ENCODE results near the gene ADH5.
A peak's percentile ranks its signal among the peaks of the same experiment; 100 is the strongest.
"Not testable (repeated sequence)": the region's sequence is repeated elsewhere in the genome, so short reads cannot be mapped to it uniquely, and the experiment has no call there.

Gene ADH5

GRCh38 chr4:99120501-99120900, 31.9 kb upstream of the ADH5 start:
- TF ChIP-seq CTCF (conservative IDR thresholded peaks at IDR 0.05), result no peak
- TF ChIP-seq ZFX (IDR thresholded peaks at IDR 0.05), result no peak
- H3K27ac ChIP-seq, result no peak overlapping the region

GRCh38 chr4:99117876-99118693, 29.5 kb upstream of the ADH5 start:
- H3K27ac ChIP-seq, result no peak overlapping the region
- TF ChIP-seq CTCF (conservative IDR thresholded peaks at IDR 0.05) (peak; percentile 59), ZFX (IDR thresholded peaks at IDR 0.05) (no peak)

DNA sequence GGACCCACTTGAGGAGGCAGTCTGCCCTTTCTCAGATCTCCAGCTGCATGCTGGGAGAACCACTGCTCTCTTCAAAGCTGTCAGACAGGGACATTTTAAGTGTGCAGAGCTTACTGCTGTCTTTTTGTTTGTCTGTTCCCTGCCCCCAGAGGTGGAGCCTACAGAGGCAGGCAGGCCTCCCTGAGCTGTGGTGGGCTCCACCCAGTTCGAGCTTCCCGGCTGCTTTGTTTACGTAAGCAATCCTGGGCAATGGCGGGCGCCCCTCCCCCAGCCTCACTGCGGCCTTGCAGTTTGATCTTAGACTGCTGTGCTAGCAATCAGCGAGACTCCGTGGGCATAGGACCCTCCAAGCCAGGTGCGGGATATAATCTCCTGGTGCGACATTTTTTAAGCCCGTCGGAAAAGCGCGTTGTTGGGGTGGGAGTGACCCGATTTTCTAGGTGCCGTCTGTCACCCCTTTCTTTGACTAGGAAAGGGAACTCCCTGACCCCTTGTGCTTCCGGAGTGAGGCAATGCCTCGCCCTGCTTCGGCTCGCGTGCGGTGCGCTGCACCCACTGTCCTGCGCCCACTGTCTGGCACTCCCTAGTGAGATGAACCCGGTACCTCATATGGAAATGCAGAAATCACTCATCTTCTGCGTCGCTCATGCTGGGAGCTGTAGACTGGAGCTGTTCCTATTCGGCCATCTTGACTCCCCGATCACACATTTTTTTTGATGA, 28.7 kb upstream of the ADH5 start:
- H3K27ac ChIP-seq, result not testable (repeated sequence)

- not testable (repeated sequence) for H3K27ac ChIP-seq
Measured at GRCh38 chr4:99109286-99109685, 20.7 kb upstream of the ADH5 start.

GRCh38 chr4:99104153-99104552, 15.6 kb upstream of the ADH5 start:
- no peak overlapping the region for H3K27ac ChIP-seq
- TF ChIP-seq ZFX (IDR thresholded peaks at IDR 0.05) (no peak), CTCF (conservative IDR thresholded peaks at IDR 0.05) (no peak)

GRCh38 chr4:99103166-99103565, 14.6 kb upstream of the ADH5 start:
- H3K27ac ChIP-seq, result no peak overlapping the region
- TF ChIP-seq ZFX (IDR thresholded peaks at IDR 0.05) (no peak), CTCF (conservative IDR thresholded peaks at IDR 0.05) (no peak)

DNA sequence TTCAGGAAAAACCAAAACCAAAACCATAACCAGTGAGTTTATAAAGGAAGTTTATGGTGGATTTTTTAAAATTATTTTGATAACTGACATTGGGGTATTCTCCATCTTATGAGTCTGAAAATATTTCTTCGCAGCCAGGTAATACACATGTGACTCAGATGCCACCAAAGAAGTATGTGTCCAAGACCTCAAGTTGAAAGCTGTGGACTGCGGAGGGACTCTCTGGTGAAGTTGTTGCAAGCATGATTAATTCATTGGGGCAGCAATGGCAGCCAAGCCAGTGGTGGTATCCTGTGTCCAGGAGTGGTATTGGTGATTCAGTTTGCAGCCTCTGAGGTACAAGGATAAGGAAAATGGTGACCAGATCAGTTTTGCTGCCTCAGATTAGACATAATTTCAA, 14.0 kb upstream of the ADH5 start:
- no peak overlapping the region for H3K27ac ChIP-seq

More for the DNA sequence above, 14.0 kb upstream of the ADH5 start:
- TF ChIP-seq CTCF (conservative IDR thresholded peaks at IDR 0.05) (no peak), ZFX (IDR thresholded peaks at IDR 0.05) (no peak)
